Measurements from ENCODE around the gene LONP2.
"Not testable (repeated sequence)": the region's sequence is repeated elsewhere in the genome, so short reads cannot be mapped to it uniquely, and the experiment has no call there.

- not testable (repeated sequence) for TF ChIP-seq CTCF, POLR2A (IDR thresholded peaks at IDR 0.05)
Measured at GRCh38 chr16:48402547-48402946, 158.4 kb downstream of the LONP2 start.
